Mucosa of descending colon (tissue), 3 donors: ENCODE measurements around the gene ESRRA. TPM values are rescaled to one million over a fixed set of nuclear protein-coding genes. Genes with fewer than 3 reads are reported as not detected.

Experiments used
- ATAC-seq: fragments of 200-7000 bp; cut with Tn5 transposase; one replicate; pipeline ENCODE4 v1.9.1; 2020; ENCODE audit warnings: mild to moderate bottlenecking, moderate library complexity
- DNase-seq, 3 donors: peaks; one replicate each; pipeline ENCODE4 v3.0.0-alpha.2; 2020
- H3K36me3 ChIP-seq: fragments of 200-600 bp; one replicate; pipeline ENCODE4 v1.8.0; 2021; ENCODE audit warnings: low read depth, mild to moderate bottlenecking
- H3K4me1 ChIP-seq: fragments of 200-600 bp; one replicate; pipeline ENCODE4 v1.8.0; 2021; ENCODE audit warnings: low read depth, mild to moderate bottlenecking
- H3K4me3 ChIP-seq: fragments of 200-600 bp; one replicate; pipeline ENCODE4 v1.8.0; 2021; ENCODE audit warnings: mild to moderate bottlenecking
- H3K9me3 ChIP-seq: fragments of 200-600 bp; one replicate; pipeline ENCODE4 v1.8.0; 2021; ENCODE audit warnings: mild to moderate bottlenecking
- intact Hi-C, 2 donors: fragments of 100-400 bp; cut with DNase I in 1 of 2; cut with micrococcal nuclease in 1 of 2; formaldehyde crosslinking; loops; one replicate each; pipeline versions ENCODE4 v1.11.0 to v1.11.1; 2022; cut with DNase I, micrococcal nuclease
- total RNA-seq, 3 donors: library from RNA; stranded (reverse); fragmentation: NEBNext Ultra II Directional in 2 of 3; extraction: Animal tissue kit (Norgen Biotek cat#: 25700) in 2 of 3; gene quantifications; one replicate each; pipeline versions ENCODE4 v1.2.1 to v1.2.4, GENCODE V29; 2021 to 2023
- TF ChIP-seq, protein P1 (sequence below): fragments of 200-600 bp; IDR thresholded peaks from one replicate; pipeline ENCODE4 v1.8.0; 2022; ENCODE audit warnings: antibody characterized with exemption, mild to moderate bottlenecking
- donor health status: DM: no; HTN: no; CAD: no; lungs with moderate emphysema.
- donor health status: DM: no; HTN: no; CAD: no.
- donor health status: DM: no; HTN: yes; CAD: no.

Gene ESRRA
- total RNA-seq, 3 donors from 2014 or later = 126 to 204 (median 183) TPM

DNA sequence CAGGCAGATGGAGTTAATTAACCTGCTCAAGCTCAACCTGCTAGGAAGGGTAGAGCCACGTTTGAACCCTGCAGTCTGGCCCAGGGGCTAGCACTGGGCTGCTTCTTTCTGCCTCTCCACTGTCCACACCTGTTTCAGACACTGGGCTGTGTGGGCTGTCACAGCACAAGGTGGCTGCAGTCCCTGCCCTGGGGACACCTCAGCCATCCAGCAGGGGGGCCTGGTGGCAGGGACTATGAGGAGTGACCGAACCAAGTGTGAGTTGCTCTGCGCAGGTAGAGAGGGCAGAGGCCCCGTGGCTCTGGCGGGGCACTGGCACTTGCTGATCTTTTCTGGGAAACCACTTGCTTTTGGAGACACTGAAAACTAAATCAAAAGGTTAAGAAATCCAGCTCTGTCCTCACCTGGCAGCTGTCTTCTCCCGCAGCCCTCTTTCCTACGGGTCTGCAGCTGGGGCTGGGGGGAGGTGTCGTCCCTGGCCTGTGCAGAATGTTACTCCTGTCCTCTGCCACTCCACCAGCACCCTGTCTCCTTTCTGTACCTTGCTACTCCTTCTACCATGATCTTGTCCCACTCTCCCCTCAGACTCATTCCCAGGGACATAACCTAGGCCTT lies 26.6 kb upstream of the ESRRA start:
- TF ChIP-seq, protein P1, sequence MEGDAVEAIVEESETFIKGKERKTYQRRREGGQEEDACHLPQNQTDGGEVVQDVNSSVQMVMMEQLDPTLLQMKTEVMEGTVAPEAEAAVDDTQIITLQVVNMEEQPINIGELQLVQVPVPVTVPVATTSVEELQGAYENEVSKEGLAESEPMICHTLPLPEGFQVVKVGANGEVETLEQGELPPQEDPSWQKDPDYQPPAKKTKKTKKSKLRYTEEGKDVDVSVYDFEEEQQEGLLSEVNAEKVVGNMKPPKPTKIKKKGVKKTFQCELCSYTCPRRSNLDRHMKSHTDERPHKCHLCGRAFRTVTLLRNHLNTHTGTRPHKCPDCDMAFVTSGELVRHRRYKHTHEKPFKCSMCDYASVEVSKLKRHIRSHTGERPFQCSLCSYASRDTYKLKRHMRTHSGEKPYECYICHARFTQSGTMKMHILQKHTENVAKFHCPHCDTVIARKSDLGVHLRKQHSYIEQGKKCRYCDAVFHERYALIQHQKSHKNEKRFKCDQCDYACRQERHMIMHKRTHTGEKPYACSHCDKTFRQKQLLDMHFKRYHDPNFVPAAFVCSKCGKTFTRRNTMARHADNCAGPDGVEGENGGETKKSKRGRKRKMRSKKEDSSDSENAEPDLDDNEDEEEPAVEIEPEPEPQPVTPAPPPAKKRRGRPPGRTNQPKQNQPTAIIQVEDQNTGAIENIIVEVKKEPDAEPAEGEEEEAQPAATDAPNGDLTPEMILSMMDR = no peak
- H3K36me3 ChIP-seq = no peaks in the 10 kb centered on the region
- no peaks in the 10 kb centered on the region for H3K9me3 ChIP-seq
- intact Hi-C loops = no loop called here
- H3K4me1 ChIP-seq = peaks cover 30% of the 10 kb centered on the region
- no peak overlapping the region for H3K4me3 ChIP-seq
- DNase-seq = peak in 1 of 3 donors; percentile 41
- no peak for ATAC-seq

DNA sequence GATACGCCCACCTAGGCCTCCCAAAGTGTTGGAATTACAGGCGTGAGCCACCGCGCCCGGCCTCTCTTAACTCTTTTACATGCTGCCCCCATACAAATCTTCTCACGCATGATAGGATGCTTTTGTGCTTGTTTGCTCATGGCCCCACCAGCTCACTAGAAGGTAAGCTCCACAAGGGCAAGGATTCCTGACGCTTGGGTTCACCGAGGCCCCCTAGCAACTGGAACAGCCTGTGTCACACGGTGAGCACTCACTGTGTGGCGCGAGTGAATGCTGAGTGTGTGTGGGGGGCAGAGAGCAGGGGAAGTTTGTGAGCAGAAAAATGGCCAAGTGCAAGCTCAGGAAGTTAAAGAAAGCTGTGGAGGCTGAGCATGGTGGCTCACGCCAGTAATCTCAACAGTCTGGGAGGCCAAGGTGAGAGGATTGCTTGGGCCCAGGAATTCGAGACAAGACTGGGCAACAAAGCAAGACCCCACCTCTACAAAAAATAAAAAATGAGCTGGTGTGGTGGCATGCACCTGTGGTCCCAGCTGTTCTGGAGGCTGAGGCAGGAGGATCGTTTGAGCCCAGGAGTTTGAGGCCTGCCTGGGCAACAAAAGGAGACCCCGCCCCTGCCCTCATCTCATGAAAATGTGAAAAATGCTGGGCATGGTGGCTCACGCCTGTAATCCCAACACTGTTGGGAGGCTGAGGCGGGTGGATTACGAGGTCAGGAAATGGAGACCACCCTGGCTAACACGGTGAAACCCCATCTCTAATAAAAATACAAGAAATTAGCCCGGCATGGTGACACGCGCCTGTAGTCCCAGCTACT lies 23.2 kb upstream of the ESRRA start:
- Histone ChIP-seq H3K9me3 (no peaks in the 10 kb centered on the region), H3K4me3 (no peak overlapping the region), H3K4me1 (peaks cover 30% of the 10 kb centered on the region), H3K36me3 (no peaks in the 10 kb centered on the region)
- intact Hi-C loops = no loop called here
- DNase-seq (peak in 1 of 3 donors; percentile 43), ATAC-seq (no peak)
- TF ChIP-seq, protein P1 = no peak

DNA sequence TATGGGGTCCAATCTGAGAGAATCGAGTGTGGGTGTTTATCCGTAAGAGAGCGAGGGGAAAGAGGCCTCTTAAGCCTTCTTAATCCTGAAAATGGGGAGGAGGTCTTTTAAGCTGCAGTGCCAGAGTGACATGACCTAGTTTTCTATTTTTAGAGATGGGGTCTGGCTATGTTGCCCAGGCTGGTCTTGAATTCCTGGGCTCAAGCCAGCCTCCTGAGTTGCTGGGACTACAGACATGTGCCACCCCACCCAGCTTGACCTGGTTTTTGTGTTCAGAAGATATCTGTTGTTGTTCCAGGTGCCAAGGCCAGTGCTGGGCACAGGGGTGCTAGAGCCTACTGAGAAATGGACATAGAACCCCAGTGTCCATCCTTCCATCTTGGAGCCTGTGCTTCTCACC lies 22.2 kb upstream of the ESRRA start:
- Histone ChIP-seq H3K36me3 (no peaks in the 10 kb centered on the region), H3K4me3 (no peak overlapping the region), H3K9me3 (no peaks in the 10 kb centered on the region), H3K4me1 (peaks cover 28% of the 10 kb centered on the region)
- intact Hi-C loops = no loop called here
- DNase-seq (no peak), ATAC-seq (no peak)
- TF ChIP-seq, protein P1 = no peak

DNA sequence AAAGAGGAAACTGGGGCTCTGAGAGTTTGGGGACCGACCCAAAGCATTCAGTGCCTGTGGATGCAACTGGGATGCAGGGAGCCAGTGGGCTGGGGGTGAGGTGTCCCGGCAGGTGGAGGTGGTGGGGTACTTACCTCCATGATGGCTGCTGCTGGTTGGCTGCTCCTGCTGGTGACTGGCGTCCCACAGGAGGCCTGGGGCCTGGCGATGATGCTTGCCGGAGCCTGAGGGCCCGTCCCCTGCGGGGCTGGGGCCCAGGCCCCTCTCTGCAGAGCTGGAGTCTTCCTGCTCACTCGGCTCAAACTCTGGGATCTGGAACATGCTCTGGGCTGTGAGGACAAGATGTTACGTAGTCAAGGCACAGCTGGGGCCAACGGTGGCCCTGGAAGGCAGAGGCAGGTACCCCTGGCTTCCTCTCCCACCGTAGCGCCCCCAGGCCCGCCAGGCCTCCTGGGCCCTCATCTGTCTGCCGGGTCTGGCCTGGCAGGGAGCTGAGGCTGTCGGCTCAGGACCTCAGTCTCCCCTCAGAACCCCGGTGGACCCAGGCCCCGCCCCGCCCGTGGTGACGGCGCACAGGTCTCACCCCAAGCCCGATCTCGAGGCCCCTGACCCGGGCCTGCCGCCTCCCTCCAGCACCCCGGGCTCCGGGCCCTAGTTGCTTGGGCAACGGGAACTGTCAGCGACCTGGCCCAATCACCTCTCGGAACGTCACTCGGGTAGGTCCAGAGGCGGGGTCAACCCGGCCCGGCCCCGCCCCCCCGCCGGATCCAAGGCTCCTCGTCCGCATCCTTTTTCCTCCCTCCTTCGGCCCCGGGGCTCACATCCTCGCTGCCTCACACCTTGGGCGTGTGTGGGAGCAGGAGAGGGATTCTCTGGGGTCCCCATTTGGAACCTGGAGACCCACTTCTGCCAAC lies 21.0 kb upstream of the ESRRA start, which contains the start of gene BAD:
Gene BAD (minus strand): TSS at position 618 of the 914 bp plus-strand sequence. CDS start 297 bp downstream, at position 321.
- H3K4me3 ChIP-seq = peak within 1 kb of the TSS; percentile 53
- ATAC-seq (peak; percentile 88), DNase-seq (peak; percentile 97)
- H3K9me3 ChIP-seq = no peaks in the 10 kb centered on the region
- peaks cover 28% of the 10 kb centered on the region for H3K4me1 ChIP-seq
- intact Hi-C loops = no loop called here
- TF ChIP-seq, protein P1 = no peak
- no peaks in the 10 kb centered on the region for H3K36me3 ChIP-seq
